ACC112 (cell line): ENCODE results near the gene ZNF275.

ENCODE experiments used
- H2AFZ ChIP-seq: fragments of 200-600 bp; sonication (generic); one replicate; pipeline ENCODE4 v1.6.0; 2017; ENCODE audit warnings: antibody characterized with exemption, low read length; ENCODE audit not compliant: unreplicated experiment
- H3K27ac ChIP-seq: fragments of 200-600 bp; sonication (generic); 2 replicates; pipeline ENCODE4 v1.5.1; 2014; ENCODE audit warnings: low read depth, mild to moderate bottlenecking, antibody characterized with exemption, low read length, moderate library complexity
- H3K27me3 ChIP-seq: fragments of 200-600 bp; sonication (generic); 2 replicates; pipeline ENCODE4 v1.6.1; 2014; ENCODE audit warnings: mild to moderate bottlenecking, antibody characterized with exemption, low read length, moderate library complexity, mixed read lengths; ENCODE audit not compliant: insufficient read depth
- H3K36me3 ChIP-seq: fragments of 200-600 bp; sonication (generic); 2 replicates; pipeline ENCODE4 v1.6.1; 2016; ENCODE audit warnings: mild to moderate bottlenecking, antibody characterized with exemption, low read length, moderate library complexity, mixed read lengths; ENCODE audit not compliant: insufficient read depth
- H3K4me1 ChIP-seq: fragments of 200-600 bp; sonication (generic); one replicate; pipeline ENCODE4 v1.6.1; 2016; ENCODE audit warnings: low read length, mixed read lengths; ENCODE audit not compliant: insufficient read depth, unreplicated experiment, control insufficient read depth
- H3K4me3 ChIP-seq: fragments of 200-600 bp; sonication (generic); 2 replicates; pipeline ENCODE4 v1.5.1; 2014; ENCODE audit warnings: mild to moderate bottlenecking, low read depth, low read length
- H3K79me2 ChIP-seq: fragments of 200-600 bp; sonication (generic); one replicate; pipeline ENCODE4 v1.6.0; 2016; ENCODE audit warnings: low read length; ENCODE audit not compliant: control insufficient read depth, unreplicated experiment, insufficient read depth

Gene ZNF275

DNA sequence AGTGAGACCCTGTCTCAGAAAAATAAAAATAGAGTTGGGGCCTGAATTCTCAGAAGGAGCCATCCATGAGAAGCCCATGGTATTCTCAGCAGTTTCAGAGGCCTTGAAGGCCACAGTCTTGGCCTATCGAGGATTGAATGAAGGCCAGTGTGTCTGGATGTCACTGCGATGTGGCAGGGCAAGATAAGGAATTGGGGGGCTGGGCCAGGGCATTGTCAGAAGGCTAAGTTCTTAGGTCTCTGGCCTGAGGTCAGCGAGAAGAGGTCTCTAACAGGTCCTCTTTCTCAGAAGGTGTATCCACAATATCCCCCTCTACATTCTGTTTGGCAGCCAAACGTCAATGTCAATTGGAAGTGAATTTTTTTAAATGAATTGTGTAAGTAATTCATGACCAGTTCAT, 5.7 kb downstream of the ZNF275 start:
- H3K27me3 ChIP-seq, result no peaks in the 10 kb centered on the region
- H3K36me3 ChIP-seq, result no peaks in the 10 kb centered on the region
- H2AFZ ChIP-seq, result no peak overlapping the region
- no peak overlapping the region for H3K4me3 ChIP-seq
- peaks cover 27% of the 10 kb centered on the region for H3K79me2 ChIP-seq
- peaks cover 4% of the 10 kb centered on the region for H3K4me1 ChIP-seq
- H3K27ac ChIP-seq, result no peak overlapping the region

DNA sequence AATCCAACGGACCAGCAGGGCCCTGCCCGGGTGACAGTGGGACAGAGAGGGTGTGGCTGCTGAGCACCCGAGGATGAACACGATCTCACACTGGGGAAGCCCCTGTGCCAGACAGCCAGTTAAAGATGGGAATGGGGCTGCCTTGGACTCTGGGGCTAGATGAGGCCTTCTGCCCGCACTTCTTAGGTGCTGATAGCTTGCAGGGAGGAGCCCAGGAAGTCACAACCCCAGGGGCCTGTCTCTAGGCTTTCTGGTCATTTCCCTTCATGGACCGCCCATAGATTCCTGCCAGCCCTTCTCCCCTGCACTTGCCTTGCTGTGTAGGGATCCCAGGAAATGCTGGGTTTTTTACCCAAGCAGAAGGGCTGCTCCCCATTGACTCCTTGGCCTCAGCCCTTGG, 6.2 kb downstream of the ZNF275 start:
- H3K27me3 ChIP-seq, result no peaks in the 10 kb centered on the region

DNA sequence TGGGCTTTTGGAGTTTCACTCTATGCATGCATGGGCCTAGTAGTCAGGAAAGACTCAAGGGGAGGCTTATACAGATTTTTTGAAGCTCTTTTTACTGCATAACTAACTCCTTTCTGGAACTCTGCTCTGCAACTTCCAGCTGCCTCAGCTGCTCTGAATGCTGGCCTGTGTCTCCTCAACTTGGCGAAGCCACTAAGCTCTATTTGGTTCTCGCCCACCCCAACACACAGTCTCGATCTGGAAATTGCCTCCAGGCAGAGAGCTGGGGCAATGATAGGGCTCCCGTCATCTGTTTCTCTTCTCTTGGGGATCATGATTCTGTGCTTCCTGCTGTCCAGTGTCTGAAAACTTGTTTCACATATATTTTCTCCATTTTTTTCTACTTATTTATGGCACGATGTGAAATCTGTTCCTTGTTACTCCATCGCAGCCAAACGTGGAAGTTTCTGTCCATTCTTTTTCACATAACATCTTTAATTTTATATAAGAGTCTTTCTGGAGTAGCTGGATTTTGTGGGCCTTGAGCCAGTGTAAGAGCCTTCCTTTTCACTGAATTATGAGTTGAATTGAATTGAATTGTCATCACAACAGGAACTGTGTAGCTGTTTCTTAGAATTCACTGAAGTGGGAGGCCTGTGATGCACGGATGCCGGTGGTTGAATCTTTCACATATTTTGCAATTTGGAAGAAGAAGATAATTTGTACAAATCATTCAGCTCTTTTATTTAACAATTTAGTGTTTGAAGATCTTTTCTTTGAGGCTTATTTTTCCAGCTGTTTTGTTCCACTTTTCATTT, 9.0 kb downstream of the ZNF275 start:
- peaks cover 3% of the 10 kb centered on the region; the same call in 1 of the 2 replicates for H3K36me3 ChIP-seq
- H3K27me3 ChIP-seq, result no peaks in the 10 kb centered on the region

More for the DNA sequence above, 6.2 kb downstream of the ZNF275 start:
- H3K27ac ChIP-seq, result no peak overlapping the region
- H3K79me2 ChIP-seq, result peaks cover 25% of the 10 kb centered on the region
- no peak overlapping the region for H2AFZ ChIP-seq
- peaks cover 2% of the 10 kb centered on the region; the same call in 1 of the 2 replicates for H3K36me3 ChIP-seq
- H3K4me3 ChIP-seq, result no peak overlapping the region
- peaks cover 4% of the 10 kb centered on the region for H3K4me1 ChIP-seq

DNA sequence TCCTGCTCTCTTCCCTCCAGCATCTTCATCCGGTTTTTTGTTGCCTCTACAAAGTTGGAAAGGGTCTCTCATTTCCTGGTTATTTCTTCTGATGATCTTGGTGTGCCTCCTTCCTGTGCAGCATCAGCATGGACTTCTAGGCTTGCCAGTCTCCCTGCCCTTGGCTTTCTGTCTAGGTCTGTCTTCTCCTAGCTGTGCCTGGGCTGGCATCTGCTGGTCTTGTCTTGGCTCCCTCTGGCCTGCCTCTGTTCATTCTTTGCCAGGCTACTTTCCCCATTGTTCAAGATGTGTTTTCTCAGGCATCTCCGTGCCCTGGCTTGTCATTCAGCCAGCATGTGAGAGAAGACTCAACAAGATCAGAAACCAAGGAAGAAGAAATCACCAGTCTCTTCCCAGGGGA, 9.7 kb downstream of the ZNF275 start:
- no peaks in the 10 kb centered on the region for H3K27me3 ChIP-seq
- peaks cover 4% of the 10 kb centered on the region for H3K4me1 ChIP-seq
- no peak overlapping the region for H3K4me3 ChIP-seq
- H3K79me2 ChIP-seq, result peaks cover 9% of the 10 kb centered on the region
- H2AFZ ChIP-seq, result no peak overlapping the region
- no peak overlapping the region for H3K27ac ChIP-seq
- peaks cover 3% of the 10 kb centered on the region; the same call in 1 of the 2 replicates for H3K36me3 ChIP-seq

More for the DNA sequence above, 9.0 kb downstream of the ZNF275 start:
- Histone ChIP-seq H3K4me1 (peaks cover 4% of the 10 kb centered on the region), H3K79me2 (peaks cover 14% of the 10 kb centered on the region), H2AFZ (no peak overlapping the region), H3K27ac (no peak overlapping the region), H3K4me3 (no peak overlapping the region)

DNA sequence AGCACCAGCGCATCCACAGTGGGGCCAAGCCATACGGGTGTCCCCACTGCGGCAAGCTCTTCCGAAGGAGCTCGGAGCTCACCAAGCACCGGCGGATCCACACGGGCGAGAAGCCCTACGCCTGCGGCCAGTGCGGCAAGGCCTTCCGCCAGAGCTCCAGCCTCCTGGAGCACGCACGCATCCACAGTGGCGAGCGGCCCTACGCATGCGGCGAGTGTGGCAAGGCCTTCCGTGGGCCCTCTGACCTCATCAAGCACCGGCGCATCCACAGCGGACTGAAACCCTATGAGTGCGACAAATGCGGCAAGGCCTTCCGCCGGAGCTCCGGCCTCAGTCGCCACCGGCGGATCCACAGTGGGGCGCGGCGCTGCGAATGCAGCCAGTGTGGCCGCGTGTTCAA, 13.6 kb downstream of the ZNF275 start:
- no peak overlapping the region for H3K4me3 ChIP-seq
- H3K27ac ChIP-seq, result no peak overlapping the region
- peaks cover 3% of the 10 kb centered on the region; the same call in 1 of the 2 replicates for H3K36me3 ChIP-seq
- H3K4me1 ChIP-seq, result no peaks in the 10 kb centered on the region
- H2AFZ ChIP-seq, result no peak overlapping the region
- peaks cover 3% of the 10 kb centered on the region for H3K79me2 ChIP-seq
- no peaks in the 10 kb centered on the region for H3K27me3 ChIP-seq

DNA sequence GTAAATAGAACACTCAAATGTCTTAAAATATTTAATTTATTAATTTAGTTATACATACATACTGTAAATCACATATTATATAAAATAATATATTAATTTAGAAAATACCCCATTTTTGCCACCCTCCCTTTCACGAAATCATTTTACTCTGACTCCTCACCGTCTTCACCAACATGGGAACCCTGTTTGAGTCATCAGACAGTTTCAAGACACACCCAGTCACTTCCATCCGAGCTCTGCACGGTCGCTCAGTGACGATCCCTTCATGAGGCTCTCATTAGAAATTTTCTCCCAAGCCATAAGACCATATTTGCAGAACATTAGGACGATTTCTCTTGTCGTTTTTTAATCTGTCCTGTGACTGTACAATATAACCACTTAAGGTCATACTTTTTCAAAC, 14.5 kb downstream of the ZNF275 start:
- Histone ChIP-seq H3K27me3 (no peaks in the 10 kb centered on the region), H3K79me2 (no peaks in the 10 kb centered on the region), H3K4me3 (no peak overlapping the region), H3K4me1 (no peaks in the 10 kb centered on the region), H3K36me3 (peaks cover 3% of the 10 kb centered on the region; the same call in 1 of the 2 replicates), H2AFZ (no peak overlapping the region), H3K27ac (no peak overlapping the region)

DNA sequence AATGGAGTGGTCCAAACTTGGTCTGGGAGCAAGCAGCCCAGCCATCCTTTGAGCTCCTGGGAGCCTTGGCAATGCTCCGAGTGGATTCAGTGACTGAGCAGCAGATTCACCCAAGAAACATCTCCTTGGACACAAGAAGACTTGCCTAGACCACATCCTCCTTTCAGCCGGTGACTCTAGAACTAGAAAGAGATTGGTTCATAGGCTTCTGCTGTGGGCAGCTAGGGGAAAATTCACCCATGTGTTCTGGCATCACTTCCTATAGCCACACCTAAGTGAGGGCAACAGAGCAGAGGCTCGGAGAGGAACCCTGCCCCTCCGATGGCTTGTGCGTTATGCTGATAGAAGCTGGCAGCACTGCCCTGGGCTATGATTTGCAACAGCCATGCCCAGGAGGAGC, 16.0 kb downstream of the ZNF275 start:
- no peaks in the 10 kb centered on the region for H3K79me2 ChIP-seq
- H3K27me3 ChIP-seq, result no peaks in the 10 kb centered on the region
- no peaks in the 10 kb centered on the region for H3K4me1 ChIP-seq
- no peak overlapping the region for H3K4me3 ChIP-seq
- peaks cover 3% of the 10 kb centered on the region; the same call in 1 of the 2 replicates for H3K36me3 ChIP-seq
- no peak overlapping the region for H2AFZ ChIP-seq
- no peak overlapping the region for H3K27ac ChIP-seq

DNA sequence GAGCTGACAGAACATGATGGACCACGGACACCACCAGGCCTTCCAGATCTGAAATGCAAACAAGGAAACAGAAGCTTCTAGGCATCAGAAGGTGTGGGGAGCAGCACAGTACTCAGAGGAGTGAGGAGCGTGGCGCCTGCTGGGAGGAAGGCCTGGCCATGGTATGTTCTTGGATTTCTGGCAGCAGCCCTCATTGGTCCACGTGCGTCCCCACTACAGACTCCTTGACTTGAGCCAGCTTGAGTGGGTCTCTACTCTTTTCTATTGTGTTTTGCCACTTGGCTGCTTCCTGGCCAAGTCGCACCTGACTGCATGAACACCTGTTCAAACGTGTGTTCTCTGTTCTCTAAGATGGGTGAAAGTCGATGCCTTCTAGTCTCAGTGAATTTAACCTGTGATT, 18.0 kb downstream of the ZNF275 start:
- H2AFZ ChIP-seq, result no peak overlapping the region
- no peaks in the 10 kb centered on the region for H3K4me1 ChIP-seq
- no peaks in the 10 kb centered on the region for H3K36me3 ChIP-seq
- no peak overlapping the region for H3K4me3 ChIP-seq
- H3K79me2 ChIP-seq, result no peaks in the 10 kb centered on the region
- H3K27me3 ChIP-seq, result no peaks in the 10 kb centered on the region
- H3K27ac ChIP-seq, result no peak overlapping the region

DNA sequence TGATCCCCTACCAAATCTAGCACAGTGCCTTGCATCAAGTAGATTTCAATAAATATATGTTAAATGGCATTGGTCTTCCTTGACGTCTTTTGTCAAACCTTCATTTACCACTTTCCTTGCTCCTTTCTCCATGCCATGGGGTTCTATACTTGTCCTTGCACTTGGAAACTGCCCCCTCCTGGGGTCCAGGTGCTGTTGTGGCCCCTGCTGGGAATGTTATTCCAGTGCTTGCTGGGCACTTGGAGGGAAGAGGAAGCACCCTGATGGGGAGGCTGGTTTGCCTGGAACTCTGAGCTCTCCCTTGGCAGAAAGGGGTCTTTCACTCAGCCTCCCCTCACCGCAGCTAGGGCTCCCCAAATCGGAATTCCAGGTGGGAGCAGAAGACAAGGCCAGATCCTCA, 18.9 kb downstream of the ZNF275 start:
- H3K27ac ChIP-seq, result no peak overlapping the region
- no peaks in the 10 kb centered on the region for H3K79me2 ChIP-seq
- no peaks in the 10 kb centered on the region for H3K27me3 ChIP-seq
- H3K4me1 ChIP-seq, result no peaks in the 10 kb centered on the region
- H3K4me3 ChIP-seq, result no peak overlapping the region
- no peaks in the 10 kb centered on the region for H3K36me3 ChIP-seq
- no peak overlapping the region for H2AFZ ChIP-seq

DNA sequence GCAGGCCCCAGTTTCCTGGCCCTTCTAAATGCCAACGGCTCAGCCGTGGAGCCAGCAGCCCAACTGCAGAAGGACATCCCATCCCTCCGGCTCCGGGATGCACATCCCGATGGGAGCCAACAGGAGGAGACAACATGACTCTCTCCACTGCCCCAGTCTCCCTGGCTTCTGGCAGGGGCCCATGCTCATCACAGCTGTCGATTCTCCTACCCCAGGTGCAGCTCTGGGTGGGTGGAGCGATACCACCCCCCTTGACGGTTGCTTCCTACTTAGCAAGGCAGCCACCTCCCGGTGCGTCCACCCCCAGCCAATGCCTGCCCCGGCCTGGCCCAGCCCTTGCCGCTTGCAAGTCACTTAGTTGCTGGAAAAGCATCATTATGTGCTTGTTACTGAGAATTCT, 19.5 kb downstream of the ZNF275 start:
- H3K27ac ChIP-seq, result no peak overlapping the region
- H3K4me3 ChIP-seq, result no peak overlapping the region
- no peak overlapping the region for H2AFZ ChIP-seq
- no peaks in the 10 kb centered on the region for H3K4me1 ChIP-seq
- H3K36me3 ChIP-seq, result no peaks in the 10 kb centered on the region
- no peaks in the 10 kb centered on the region for H3K27me3 ChIP-seq
- H3K79me2 ChIP-seq, result no peaks in the 10 kb centered on the region

DNA sequence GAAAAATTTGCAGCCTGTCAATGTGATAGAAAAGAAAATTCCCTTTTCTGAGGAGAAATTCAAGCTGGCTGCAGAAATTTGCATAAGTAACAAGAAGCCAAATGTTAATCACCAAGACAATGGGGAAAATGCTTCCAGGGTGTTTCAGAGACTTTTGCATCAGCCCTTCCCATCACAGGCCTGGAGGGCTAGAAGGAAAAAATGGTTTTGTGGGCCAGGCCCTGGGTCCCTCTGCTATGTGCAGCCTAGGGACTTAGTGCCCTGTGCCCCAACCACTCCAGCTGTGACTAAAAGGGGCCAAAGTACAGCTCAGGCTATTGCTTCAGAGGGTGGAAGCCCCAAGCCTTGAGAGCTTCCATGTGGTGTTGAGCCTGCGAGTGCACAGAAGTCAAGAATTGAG, 23.9 kb downstream of the ZNF275 start:
- no peak overlapping the region for H2AFZ ChIP-seq
- no peaks in the 10 kb centered on the region for H3K36me3 ChIP-seq
- H3K4me1 ChIP-seq, result no peaks in the 10 kb centered on the region
- H3K27me3 ChIP-seq, result no peaks in the 10 kb centered on the region; the same call in 1 of the 2 replicates
- H3K27ac ChIP-seq, result no peak overlapping the region
- H3K4me3 ChIP-seq, result no peak overlapping the region
- H3K79me2 ChIP-seq, result no peaks in the 10 kb centered on the region
